ENCODE data around the gene TCEA3.

DNA sequence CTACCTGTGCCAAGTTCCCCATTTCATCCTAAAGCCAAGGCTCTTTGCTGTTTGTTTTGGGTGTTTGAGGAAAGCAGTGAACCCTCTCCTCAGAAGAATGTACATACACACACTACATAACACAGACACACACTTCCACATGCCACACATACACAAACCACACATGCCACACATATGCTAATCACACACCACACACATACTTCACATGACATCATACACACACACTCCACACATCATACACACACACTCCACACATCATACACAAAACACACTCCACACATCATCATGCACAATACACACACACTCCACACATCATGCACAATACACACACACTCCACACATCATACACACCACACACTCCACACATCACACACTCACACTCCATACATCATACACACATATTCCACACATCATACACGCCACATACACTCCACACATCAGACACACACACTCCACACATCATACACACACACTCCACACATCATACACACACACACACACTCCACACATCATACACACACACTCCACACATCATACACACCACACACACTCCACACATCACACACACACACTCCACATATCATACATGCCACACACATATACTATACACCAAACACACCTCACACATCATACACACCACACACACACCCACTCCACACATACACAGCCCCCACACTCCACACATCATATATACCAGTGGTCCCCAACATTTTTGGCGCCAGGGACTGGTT, 32.3 kb downstream of the TCEA3 start:
- TF ChIP-seq EZH2 (IDR thresholded peaks at IDR 0.05) (no peak), POLR2AphosphoS5 (IDR thresholded peaks at IDR 0.05; ENCODE audit: borderline replicate concordance, low read depth, low read length) (0 out of 2 replicates have a peak, but pooled peaks have one; percentile 22)

Measured in SK-N-MC (cell line).